K562 (cell line): ENCODE results near the gene AFF3. TPM values are rescaled to one million over a fixed set of nuclear protein-coding genes. Genes with fewer than 3 reads are reported as not detected.
A peak's percentile ranks its signal among the peaks of the same experiment; 100 is the strongest.
"Not testable (repeated sequence)": the region's sequence is repeated elsewhere in the genome, so short reads cannot be mapped to it uniquely, and the experiment has no call there.

Experiments used
- ARID1B ChIP-seq: fragments of 450-650 bp; IDR thresholded peaks from 2 replicates; pipeline ENCODE4 v1.6.1; 2016; ENCODE audit warnings: antibody characterized with exemption, mild to moderate bottlenecking, inconsistent platforms
- ATF4 ChIP-seq: fragments of 450-650 bp; formaldehyde crosslinking; IDR thresholded peaks from 2 replicates; pipeline ENCODE4 v1.4.0; 2022; ENCODE audit warnings: mild to moderate bottlenecking, moderate library complexity
- CBFA2T2 ChIP-seq: fragments of 450-650 bp; conservative IDR thresholded peaks from 2 replicates; pipeline ENCODE4 v1.6.1; 2017; ENCODE audit warnings: mild to moderate bottlenecking
- ELF4 ChIP-seq: fragments of 450-650 bp; formaldehyde crosslinking; IDR thresholded peaks from 2 replicates; pipeline ENCODE4 v1.4.0; 2022; ENCODE audit warnings: missing genetic modification characterization
- FOSL1 ChIP-seq: fragments of 200-800 bp; sonication (Bioruptor generic); conservative IDR thresholded peaks from 2 replicates; pipeline ENCODE4 v1.6.1; 2016; ENCODE audit warnings: missing genetic modification characterization, missing compliant biosample characterization
- HEY1 ChIP-seq: fragments of 250-450 bp; sonication (Bioruptor Pico); IDR thresholded peaks from 2 replicates; pipeline ENCODE4 v1.5.0; 2020; ENCODE audit warnings: mild to moderate bottlenecking, moderate library complexity, borderline replicate concordance
- MEIS2 ChIP-seq: fragments of 450-650 bp; IDR thresholded peaks from 2 replicates; pipeline ENCODE4 v1.6.1; 2014; ENCODE audit warnings: mild to moderate bottlenecking; ENCODE audit not compliant: partially characterized antibody
- NCOR1 ChIP-seq: fragments of 450-650 bp; IDR thresholded peaks from 2 replicates; pipeline ENCODE4 v1.6.1; 2016; ENCODE audit warnings: mild to moderate bottlenecking, moderate library complexity
- PHB2 ChIP-seq: fragments of 450-650 bp; IDR thresholded peaks from 2 replicates; pipeline ENCODE4 v1.6.1; 2017; ENCODE audit warnings: low read depth
- RAD21 ChIP-seq, 2 experiments: fragments of 250-450 bp in 1 of 2; fragments of 450-650 bp in 1 of 2; sonication (Bioruptor Pico) in 1 of 2; formaldehyde crosslinking in 1 of 2; IDR thresholded peaks in 1 of 2; conservative IDR thresholded peaks in 1 of 2; 2 replicates each; pipeline versions ENCODE4 v1.4.0 to v1.8.0; 2020 to 2022; ENCODE audit warnings: mild to moderate bottlenecking in 2 of 2, moderate library complexity in 1 of 2
- SMARCA4 ChIP-seq: fragments of 450-650 bp; IDR thresholded peaks from 2 replicates; pipeline ENCODE4 v1.6.1; 2016
- TAL1 ChIP-seq: fragments of 450-650 bp; IDR thresholded peaks from 2 replicates; pipeline ENCODE4 v1.6.1; 2016; ENCODE audit warnings: mild to moderate bottlenecking
- TBL1XR1 ChIP-seq, 2 experiments: IDR thresholded peaks; 2 replicates each; pipeline ENCODE4 v1.6.1; 2012; ENCODE audit warnings: improper control_type of control experiment in 2 of 2, low read length in 2 of 2, mild to moderate bottlenecking in 1 of 2
- TEAD1 ChIP-seq, 2 experiments: fragments of 450-650 bp in 1 of 2; sonication (generic) in 1 of 2; formaldehyde crosslinking; IDR thresholded peaks; 2 replicates each; pipeline versions ENCODE4 v1.4.0 to v1.8.0; 2020 to 2022; ENCODE audit warnings: mild to moderate bottlenecking in 2 of 2, missing genetic modification reagents in 1 of 2
- ZFP1 ChIP-seq: fragments of 450-650 bp; formaldehyde crosslinking; IDR thresholded peaks from 2 replicates; pipeline ENCODE4 v1.4.0; 2020; ENCODE audit warnings: mild to moderate bottlenecking, mixed read lengths
- ZKSCAN8 ChIP-seq: fragments of 200-800 bp; sonication (Bioruptor generic); IDR thresholded peaks from 2 replicates; pipeline ENCODE4 v1.6.1; 2016; ENCODE audit warnings: missing genetic modification characterization, missing compliant biosample characterization
- ZNF239 ChIP-seq: fragments of 250-450 bp; sonication (Bioruptor Pico); IDR thresholded peaks from 2 replicates; pipeline ENCODE4 v1.4.0; 2020; ENCODE audit warnings: mild to moderate bottlenecking
- ZNF644 ChIP-seq: fragments of 200-800 bp; sonication (Bioruptor generic); IDR thresholded peaks from 2 replicates; pipeline ENCODE4 v1.6.1; 2016; ENCODE audit warnings: low read depth, missing genetic modification characterization, missing compliant biosample characterization
- polyA plus RNA-seq, 8 experiments: library from polyadenylated mRNA; depleted of rRNA in 4 of 8; stranded (reverse) in 5 of 8; unstranded in 3 of 8; fragments of >200 nt; fragmentation: Nextera tagmentation in 2 of 8; fragmentation: Illumina TruSeq in 1 of 8; extraction: Ambion mirVana in 2 of 8; extraction: Trizol in 1 of 8; gene quantifications; 2 replicates each; pipeline versions ENCODE4 v1.2.1 to v1.2.3, GENCODE V29; 2011 to 2014; ENCODE audit warnings: inconsistent platforms in 1 of 8, missing spikeins in 1 of 8
- total RNA-seq, 7 experiments: library from RNA; depleted of rRNA in 6 of 7; stranded (reverse); fragments of >200 nt in 6 of 7; fragmentation: Illumina TruSeq in 2 of 7; extraction: Trizol in 2 of 7; gene quantifications; 2 replicates each; pipeline versions ENCODE4 v1.2.1 to v1.2.3, GENCODE V29; 2011 to 2021; ENCODE audit warnings: low replicate concordance in 1 of 7
- TF ChIP-seq, protein P1 (sequence below): fragments of 200-800 bp; sonication (Bioruptor generic); IDR thresholded peaks from 2 replicates; pipeline ENCODE4 v1.6.1; 2017; ENCODE audit warnings: missing genetic modification characterization, missing compliant biosample characterization
- TF ChIP-seq, protein P2 (sequence below), 2 experiments: IDR thresholded peaks in 1 of 2; conservative IDR thresholded peaks in 1 of 2; 2 replicates each; pipeline ENCODE4 v1.6.1; 2016; ENCODE audit warnings: low read depth in 2 of 2, mild to moderate bottlenecking in 1 of 2, missing compliant biosample characterization in 1 of 2, missing genetic modification characterization in 1 of 2, moderate library complexity in 1 of 2

AFF3 gene
- total and polyA plus RNA-seq, 9 of the 15 experiments (the other 6 are each of a cell fraction or from before 2014, with no cell fraction given), result 0.02 to 0.11 TPM; not detected in 7

GRCh38 chr2:99773642-99774041 lies 368.7 kb downstream of the AFF3 start (continued):
- peak; percentile 78 for TF ChIP-seq MEIS2
- TF ChIP-seq ATF4 (CRISPR knock-in tag), result peak; percentile 66; the same call in 1 of the 2 replicates
- TF ChIP-seq, protein P1, sequence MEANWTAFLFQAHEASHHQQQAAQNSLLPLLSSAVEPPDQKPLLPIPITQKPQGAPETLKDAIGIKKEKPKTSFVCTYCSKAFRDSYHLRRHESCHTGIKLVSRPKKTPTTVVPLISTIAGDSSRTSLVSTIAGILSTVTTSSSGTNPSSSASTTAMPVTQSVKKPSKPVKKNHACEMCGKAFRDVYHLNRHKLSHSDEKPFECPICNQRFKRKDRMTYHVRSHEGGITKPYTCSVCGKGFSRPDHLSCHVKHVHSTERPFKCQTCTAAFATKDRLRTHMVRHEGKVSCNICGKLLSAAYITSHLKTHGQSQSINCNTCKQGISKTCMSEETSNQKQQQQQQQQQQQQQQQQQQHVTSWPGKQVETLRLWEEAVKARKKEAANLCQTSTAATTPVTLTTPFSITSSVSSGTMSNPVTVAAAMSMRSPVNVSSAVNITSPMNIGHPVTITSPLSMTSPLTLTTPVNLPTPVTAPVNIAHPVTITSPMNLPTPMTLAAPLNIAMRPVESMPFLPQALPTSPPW (CRISPR knock-in tag), result peak; percentile 54
- 0 out of 2 replicates have a peak, but pooled peaks have one; percentile 27 for TF ChIP-seq ZNF239 (CRISPR knock-in tag)
- peak; percentile 90 for TF ChIP-seq CBFA2T2
- TF ChIP-seq, protein P2, sequence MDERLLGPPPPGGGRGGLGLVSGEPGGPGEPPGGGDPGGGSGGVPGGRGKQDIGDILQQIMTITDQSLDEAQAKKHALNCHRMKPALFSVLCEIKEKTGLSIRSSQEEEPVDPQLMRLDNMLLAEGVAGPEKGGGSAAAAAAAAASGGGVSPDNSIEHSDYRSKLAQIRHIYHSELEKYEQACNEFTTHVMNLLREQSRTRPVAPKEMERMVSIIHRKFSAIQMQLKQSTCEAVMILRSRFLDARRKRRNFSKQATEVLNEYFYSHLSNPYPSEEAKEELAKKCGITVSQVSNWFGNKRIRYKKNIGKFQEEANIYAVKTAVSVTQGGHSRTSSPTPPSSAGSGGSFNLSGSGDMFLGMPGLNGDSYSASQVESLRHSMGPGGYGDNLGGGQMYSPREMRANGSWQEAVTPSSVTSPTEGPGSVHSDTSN (CRISPR knock-in tag; IDR thresholded peaks at IDR 0.05; ENCODE audit: low read depth), result not testable (repeated sequence)
- TF ChIP-seq, protein P2 (tag; conservative IDR thresholded peaks at IDR 0.05; ENCODE audit: low read depth), result 0 out of 2 replicates have a peak, but pooled peaks have one; percentile 19
- peak; percentile 79 for TF ChIP-seq ZFP1
- TF ChIP-seq TAL1, result peak; percentile 97
- peak; percentile 97 for TF ChIP-seq ARID1B
- TF ChIP-seq ZNF644 (tag), result peak; percentile 87
- TF ChIP-seq NCOR1, result peak; percentile 91
- TF ChIP-seq PHB2, result peak; percentile 57; the same call in 1 of the 2 replicates
- TF ChIP-seq SMARCA4, result peak; percentile 94
- TF ChIP-seq ELF4 (CRISPR knock-in tag), result peak; percentile 78
- TF ChIP-seq TEAD1 (CRISPR knock-in tag; IDR thresholded peaks at IDR 0.05), result peak in 1 of 2 experiments; percentile 88; a peak in 2 of 4 replicates
- TF ChIP-seq HEY1 (CRISPR knock-in tag), result 0 out of 2 replicates have a peak, but pooled peaks have one; percentile 78
- TF ChIP-seq ZKSCAN8 (CRISPR knock-in tag), result 0 out of 2 replicates have a peak, but pooled peaks have one; percentile 40
- TF ChIP-seq RAD21 (CRISPR knock-in tag; conservative IDR thresholded peaks at IDR 0.05 in 1 of 2, IDR thresholded peaks at IDR 0.05 in 1 of 2), result peak in 1 of 2 experiments; percentile 15; a peak in 1 of 4 replicates
- TF ChIP-seq FOSL1 (tag), result peak; percentile 49; the same call in 1 of the 2 replicates
- TF ChIP-seq TBL1XR1 (IDR thresholded peaks at IDR 0.05; ENCODE audit: low read length in 2 of 2), result peak in 1 of 2 experiments; percentile 27; a peak in 1 of 4 replicates
